Stromal cell of bone marrow (primary cell): Measurements from ENCODE around the gene MRPS24.
"Not testable (repeated sequence)": the region's sequence is repeated elsewhere in the genome, so short reads cannot be mapped to it uniquely, and the experiment has no call there.

ENCODE experiments used
- DNase-seq: peaks from one replicate; pipeline ENCODE4 v3.0.0-alpha.2; 2012; ENCODE audit warnings: low read depth

MRPS24 gene

GRCh38 chr7:43838201-43838658 is 31.1 kb downstream of the MRPS24 start:
- DNase-seq = no peak

- no peak for DNase-seq
Observed at GRCh38 chr7:43834463-43835251, 34.7 kb downstream of the MRPS24 start.

DNA sequence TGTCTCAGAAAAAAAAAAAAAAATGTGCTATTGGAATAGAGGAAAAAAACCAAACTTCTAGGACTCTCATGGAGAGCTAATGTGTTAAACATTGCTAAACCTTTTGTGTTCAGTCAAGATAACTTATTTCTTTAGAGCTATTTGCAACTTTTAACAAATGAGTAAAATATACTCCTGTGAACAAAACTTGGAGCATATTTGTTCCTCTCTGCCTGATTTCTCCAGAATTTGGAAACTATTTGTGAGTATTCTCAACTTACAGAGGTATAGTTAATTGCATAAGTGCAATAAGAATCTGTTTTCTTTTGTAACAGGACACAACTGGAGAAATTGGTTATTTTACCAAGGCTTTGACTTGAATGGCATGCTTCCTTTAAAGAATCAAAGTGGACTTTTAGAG is 38.4 kb downstream of the MRPS24 start:
- DNase-seq = not testable (repeated sequence)

- DNase-seq = no peak
Observed at GRCh38 chr7:43825391-43825808, 43.9 kb downstream of the MRPS24 start.

GRCh38 chr7:43824963-43825362 is 44.4 kb downstream of the MRPS24 start:
- no peak for DNase-seq

DNA sequence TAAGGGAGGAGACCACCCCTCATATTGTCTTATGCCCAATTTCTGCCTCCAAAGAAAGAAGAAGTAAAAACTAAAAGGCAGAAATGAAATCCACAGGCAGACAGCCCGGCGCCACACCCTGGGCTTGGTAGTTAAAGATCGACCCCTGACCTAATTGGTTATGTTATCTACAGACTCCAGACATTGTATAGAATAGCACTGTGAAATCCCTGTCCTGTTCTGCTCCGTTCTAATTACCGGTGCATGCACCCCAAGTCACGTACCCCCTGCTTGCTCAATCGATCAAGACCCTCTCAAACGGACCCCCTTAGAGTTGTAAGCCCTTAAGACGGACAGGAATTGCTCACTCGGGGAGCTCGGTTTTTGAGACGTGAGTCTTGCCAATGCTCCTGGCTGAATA is 44.8 kb downstream of the MRPS24 start:
- DNase-seq = not testable (repeated sequence)

DNA sequence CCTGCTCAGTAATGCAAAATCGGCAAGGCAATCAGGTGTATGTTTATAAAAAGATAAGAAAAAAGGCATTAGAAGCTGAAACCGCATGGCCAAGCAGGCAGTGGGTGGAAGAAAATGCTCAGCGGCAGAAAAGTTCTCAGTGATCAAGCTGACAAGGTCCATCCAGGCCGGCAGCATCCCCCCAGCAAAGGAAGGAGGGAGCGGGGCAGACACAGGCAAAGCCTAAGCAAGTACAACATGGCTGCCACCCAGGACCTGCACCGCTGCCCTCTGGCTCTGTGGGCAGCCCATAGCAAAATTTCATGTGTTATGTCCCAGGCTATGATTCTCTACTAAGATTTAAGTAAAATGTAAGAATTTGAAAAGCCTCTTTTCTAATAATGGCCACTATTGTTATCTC is 45.4 kb downstream of the MRPS24 start:
- DNase-seq = no peak

DNA sequence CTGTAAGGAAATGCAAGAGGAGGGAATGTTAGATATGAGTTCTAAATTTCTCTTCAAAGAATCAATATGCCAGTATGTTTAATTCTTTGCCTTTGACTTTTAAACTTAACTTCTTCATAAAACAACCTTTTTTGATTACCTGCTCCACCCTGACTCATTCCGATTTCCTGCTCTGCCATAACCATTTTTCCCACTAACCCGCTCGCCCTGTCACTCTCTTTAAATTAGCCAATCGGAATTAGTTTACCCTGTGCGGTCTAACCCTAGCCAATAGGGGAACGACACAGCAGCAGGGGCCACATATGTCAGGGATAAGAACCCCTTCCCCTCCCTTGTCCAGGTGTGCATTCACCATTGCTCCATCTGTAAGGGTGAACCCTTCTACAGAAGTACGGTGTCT is 45.9 kb downstream of the MRPS24 start:
- not testable (repeated sequence) for DNase-seq
